ENCODE results near the gene MPND. TPM values are rescaled to one million over a fixed set of nuclear protein-coding genes. Genes with fewer than 3 reads are reported as not detected.

The MPND gene
- total RNA-seq, 2 experiments from 2014 or later = 7.2 to 19.1 TPM

GRCh38 chr19:4342314-4342614, 1.1 kb upstream of the MPND start:
- TF ChIP-seq EZH2phosphoT487 (IDR thresholded peaks at IDR 0.05; ENCODE audit: borderline replicate concordance, low read depth, low read length) (no peak), CTCF (conservative IDR thresholded peaks at IDR 0.05; ENCODE audit: low read length) (no peak)
- H3K4me2 ChIP-seq (ENCODE audit: low read length) = peak overlapping the region; percentile 86
- BruUV-seq (replicated peaks) = no TSS peak
- CTCF ChIA-PET (ENCODE audit: unreplicated experiment) = interaction anchor here (0.6 to 1.4 kb wide), 3 partner anchors 10 to 65 kb away, joined by 3 to 5 read pairs (median 3); partner anchors contain the start of gene CHAF1A
- H2AFZ ChIP-seq (ENCODE audit: low read length) = peak overlapping the region; percentile 68; the same call in 1 of the 2 replicates
- H4K20me1 ChIP-seq (ENCODE audit: insufficient read depth, low read length) = no peaks in the 10 kb centered on the region
- H3K4me1 ChIP-seq (ENCODE audit: insufficient read depth, low read length, poor library complexity, severe bottlenecking) = peaks cover 15% of the 10 kb centered on the region
- POLR2A ChIA-PET = interaction anchor here (0.6 to 1.5 kb wide), 8 partner anchors 22 to 198 kb away, joined by 3 to 5 read pairs (median 3); partner anchors contain the start of genes HDGFL2 and LRG1
- peak overlapping the region; percentile 72 for H3K4me3 ChIP-seq (ENCODE audit: low read depth, low read length, poor library complexity, severe bottlenecking)
- H3K79me2 ChIP-seq (ENCODE audit: insufficient read depth, low read depth, low read length) = no peaks in the 10 kb centered on the region
- intact Hi-C loops (cut with micrococcal nuclease; ENCODE audit: unreplicated experiment) = loop anchor here (2.0 kb wide), 1 partner anchor 59 kb away; the partner anchor contains the start of gene SH3GL1
- H3K36me3 ChIP-seq (ENCODE audit: insufficient read depth, low read length) = peaks cover 8% of the 10 kb centered on the region; the same call in 1 of the 2 replicates
- H3K9me2 ChIP-seq (ENCODE audit: insufficient read depth, low read length) = no peaks in the 10 kb centered on the region
- no peak for DNase-seq (ENCODE audit: low spot score)
- H3K9me3 ChIP-seq (ENCODE audit: low read length) = no peaks in the 10 kb centered on the region
- H3K27ac ChIP-seq (ENCODE audit: low read depth, low read length, poor library complexity, severe bottlenecking) = peak overlapping the region; percentile 42

GRCh38 chr19:4342615-4343369, 570 bp upstream of the MPND start:
- Histone ChIP-seq H4K20me1 (ENCODE audit: insufficient read depth, low read length) (no peaks in the 10 kb centered on the region), H3K27ac (ENCODE audit: low read depth, low read length, poor library complexity, severe bottlenecking) (peak overlapping the region; percentile 75), H3K79me2 (ENCODE audit: insufficient read depth, low read depth, low read length) (no peaks in the 10 kb centered on the region), H3K4me1 (ENCODE audit: insufficient read depth, low read length, poor library complexity, severe bottlenecking) (peaks cover 15% of the 10 kb centered on the region), H3K9me2 (ENCODE audit: insufficient read depth, low read length) (no peaks in the 10 kb centered on the region), H3K4me2 (ENCODE audit: low read length) (peak overlapping the region; percentile 87), H3K4me3 (ENCODE audit: low read depth, low read length, poor library complexity, severe bottlenecking) (peak overlapping the region; percentile 74), H3K9me3 (ENCODE audit: low read length) (no peaks in the 10 kb centered on the region), H2AFZ (ENCODE audit: low read length) (peak overlapping the region; percentile 82), H3K36me3 (ENCODE audit: insufficient read depth, low read length) (peaks cover 8% of the 10 kb centered on the region; the same call in 1 of the 2 replicates)
- POLR2A ChIA-PET = interaction anchor here (0.6 to 1.5 kb wide), 9 partner anchors 22 to 197 kb away, joined by 3 to 5 read pairs (median 3); partner anchors contain the start of genes HDGFL2 and LRG1
- CTCF ChIA-PET (ENCODE audit: unreplicated experiment) = interaction anchor here (0.6 to 1.4 kb wide), 4 partner anchors 9 to 75 kb away, joined by 3 to 7 read pairs (median 4); partner anchors contain the start of gene CHAF1A
- DNase-seq (ENCODE audit: low spot score) = peak; percentile 100
- TF ChIP-seq CTCF (conservative IDR thresholded peaks at IDR 0.05; ENCODE audit: low read length) (peak; percentile 49), EZH2phosphoT487 (IDR thresholded peaks at IDR 0.05; ENCODE audit: borderline replicate concordance, low read depth, low read length) (no peak)
- intact Hi-C loops (cut with micrococcal nuclease; ENCODE audit: unreplicated experiment) = loop anchor here (2.0 kb wide), 1 partner anchor 58 kb away; the partner anchor contains the start of gene SH3GL1
- BruUV-seq (replicated peaks) = no TSS peak

Data from OCI-LY7 (cell line).